ENCODE measurements around the gene CFAP54. TPM values are rescaled to one million over a fixed set of nuclear protein-coding genes. Genes with fewer than 3 reads are reported as not detected.

Gene CFAP54, protein sequence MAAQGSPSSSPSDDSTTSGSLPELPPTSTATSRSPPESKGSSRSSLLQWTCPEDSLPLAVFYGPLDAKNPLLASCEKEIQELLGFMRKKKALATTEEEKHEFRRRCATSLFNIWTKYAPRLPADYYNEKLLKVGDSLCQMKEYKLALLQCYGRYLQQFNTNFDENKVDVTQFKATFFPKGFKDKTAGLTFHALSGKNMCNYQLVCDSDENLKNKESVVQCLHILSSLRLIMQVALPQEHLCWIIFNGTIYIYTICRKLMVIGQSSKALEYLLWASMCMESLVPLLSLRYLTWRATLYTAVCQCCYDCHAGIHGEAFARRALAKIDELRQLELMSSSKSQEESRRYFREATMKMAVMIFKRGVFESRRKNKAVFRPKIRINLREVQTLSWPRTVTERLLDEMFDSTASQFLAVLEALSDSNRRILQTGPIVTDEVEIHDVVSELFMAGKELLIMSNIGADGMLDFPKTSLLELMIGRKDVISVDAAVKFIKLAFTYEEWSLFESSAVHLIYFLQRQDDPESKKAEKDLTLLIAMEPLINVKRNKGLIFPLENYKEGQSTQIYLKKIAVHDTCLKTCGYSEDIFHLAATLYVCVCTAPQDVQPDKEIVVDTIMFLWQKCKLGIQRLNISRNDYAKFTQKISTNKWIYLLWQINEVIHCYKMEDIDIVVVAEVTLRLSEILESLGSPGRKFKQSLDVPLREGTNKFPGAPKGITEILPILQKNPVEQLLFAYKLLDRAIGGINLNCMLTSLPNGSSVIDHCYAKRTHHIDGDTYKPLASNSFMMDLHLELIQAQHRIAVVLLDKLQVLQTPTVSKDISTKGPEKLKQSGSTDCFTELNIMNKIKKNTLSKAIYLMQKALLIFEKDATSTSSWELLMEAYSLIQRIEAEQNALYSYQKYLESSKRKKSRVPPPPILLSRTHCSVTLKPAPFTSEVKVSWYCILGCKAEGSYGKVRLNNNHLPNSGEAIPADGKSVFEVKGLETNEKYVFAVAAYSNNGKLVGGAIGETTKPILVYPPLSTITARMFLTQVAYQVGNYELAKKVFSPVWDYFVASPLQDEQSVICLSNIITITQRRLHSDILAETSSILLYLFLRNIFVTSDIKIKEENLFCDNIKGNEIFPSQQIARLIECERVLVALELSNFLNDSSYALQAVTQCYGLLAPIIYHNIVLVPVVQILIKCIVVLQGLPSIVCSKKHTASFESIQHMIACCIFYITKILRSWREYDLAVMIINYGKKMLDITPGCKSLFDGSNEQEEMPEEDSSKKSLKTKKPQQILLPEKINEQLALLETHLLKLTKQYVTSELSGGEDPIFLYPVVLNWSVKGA (N-terminal part only)
- total RNA-seq, result 0.17 and 0.34 TPM in 2 replicates

DNA sequence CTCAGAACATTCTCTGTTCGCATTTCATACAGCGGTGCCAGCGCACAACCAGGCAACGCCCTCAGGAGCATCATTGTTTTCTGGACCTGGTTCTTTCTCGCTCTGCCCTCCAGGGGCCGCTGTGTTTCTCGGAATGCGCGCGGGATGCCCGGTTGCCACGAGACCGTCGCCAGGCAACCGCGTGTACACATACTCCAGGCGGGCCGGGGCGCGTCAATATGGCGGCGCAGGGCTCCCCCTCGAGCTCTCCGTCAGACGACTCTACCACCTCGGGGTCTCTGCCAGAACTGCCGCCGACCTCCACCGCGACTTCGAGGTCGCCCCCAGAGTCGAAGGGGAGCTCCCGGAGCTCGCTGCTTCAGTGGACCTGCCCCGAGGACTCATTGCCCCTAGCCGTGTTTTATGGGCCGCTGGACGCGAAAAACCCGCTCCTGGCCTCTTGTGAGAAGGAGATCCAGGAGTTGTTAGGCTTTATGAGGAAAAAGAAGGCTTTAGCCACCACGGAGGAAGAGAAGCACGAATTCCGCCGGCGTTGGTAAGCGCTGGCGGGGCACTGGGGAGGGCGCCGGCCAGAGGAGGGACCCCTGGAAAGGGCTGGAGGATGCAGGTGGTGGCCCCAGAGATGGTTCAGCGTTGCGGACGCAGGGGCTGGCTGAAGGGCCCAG is at the start of gene CFAP54:
Gene CFAP54 (plus strand): TSS at position 186 of the 665 bp plus-strand sequence. CDS start 33 bp downstream, at position 219.
- no peaks in the 10 kb centered on the region for H3K9me3 Mint-ChIP-seq
- DNase-seq (ENCODE audit: low spot score), result peak; percentile 92
- intact Hi-C loops (cut with micrococcal nuclease), result loop anchor here (1.0 to 5.0 kb wide), 12 partner anchors 12 to 631 kb away; partner anchors contain the start of genes LTA4H, NEDD1 and SNRPF
- peak within 1 kb of the TSS; percentile 86 for H3K4me3 Mint-ChIP-seq
- H3K27me3 Mint-ChIP-seq (ENCODE audit: insufficient read depth), result peaks cover 25% of the 10 kb centered on the region
- peak within 1 kb of the TSS; percentile 85 for H3K27ac Mint-ChIP-seq
- H3K36me3 Mint-ChIP-seq (ENCODE audit: low read depth), result no peaks in the 10 kb centered on the region
- peaks cover 42% of the 10 kb centered on the region for H3K4me1 Mint-ChIP-seq (ENCODE audit: low read depth)

DNA sequence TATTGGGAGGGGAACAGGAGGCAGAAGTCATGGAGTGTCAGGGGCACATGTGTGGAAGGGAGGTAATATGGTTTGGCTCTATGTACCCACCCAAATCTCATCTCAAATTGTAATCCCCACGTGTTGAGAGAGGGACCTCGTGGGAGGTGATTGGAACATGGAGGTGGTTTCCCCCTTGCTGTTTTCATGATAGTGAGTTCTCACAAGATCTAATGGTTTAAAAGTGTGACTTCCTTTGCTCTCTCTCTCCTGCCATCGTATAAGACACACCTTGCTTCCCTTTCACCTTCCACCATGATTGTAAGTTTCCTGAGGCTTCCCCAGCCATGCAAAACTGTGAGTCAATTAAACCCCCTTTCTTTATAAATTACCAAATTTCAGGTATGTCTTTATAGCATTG is 47.6 kb upstream of the CFAP54 start:
- intact Hi-C loops (cut with micrococcal nuclease), result no loop called here
- peak overlapping the region; percentile 29 for H3K27ac Mint-ChIP-seq
- no peak overlapping the region for H3K4me3 Mint-ChIP-seq
- no peak for DNase-seq (ENCODE audit: low spot score)
- H3K27me3 Mint-ChIP-seq (ENCODE audit: insufficient read depth), result peaks cover 6% of the 10 kb centered on the region
- peaks cover 50% of the 10 kb centered on the region for H3K4me1 Mint-ChIP-seq (ENCODE audit: low read depth)
- peaks cover 3% of the 10 kb centered on the region for H3K36me3 Mint-ChIP-seq (ENCODE audit: low read depth)
- peaks cover 4% of the 10 kb centered on the region for H3K9me3 Mint-ChIP-seq

DNA sequence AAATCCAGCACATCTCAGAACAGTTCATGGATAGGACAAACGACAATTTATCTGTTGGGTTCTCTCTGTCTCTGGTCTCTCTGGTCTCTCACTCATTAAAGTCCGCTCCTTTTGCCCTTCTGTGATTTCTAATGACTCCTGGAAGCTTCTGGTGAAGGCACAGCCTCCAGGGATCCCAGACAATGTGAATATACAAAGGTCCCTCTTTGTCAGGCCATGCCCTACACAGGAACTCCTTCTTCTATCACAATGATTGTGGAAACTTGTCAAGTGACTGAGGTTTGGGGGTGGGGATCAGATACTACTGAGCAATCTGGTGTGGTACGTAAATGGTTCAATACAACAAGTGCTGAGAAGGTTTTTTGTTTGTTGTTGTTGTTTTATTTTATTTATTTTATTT is 46.5 kb upstream of the CFAP54 start:
- Mint-ChIP-seq H3K4me3 (no peak overlapping the region), H3K36me3 (ENCODE audit: low read depth) (peaks cover 3% of the 10 kb centered on the region), H3K4me1 (ENCODE audit: low read depth) (peaks cover 50% of the 10 kb centered on the region), H3K27ac (peak overlapping the region; percentile 0), H3K27me3 (ENCODE audit: insufficient read depth) (no peaks in the 10 kb centered on the region), H3K9me3 (peaks cover 4% of the 10 kb centered on the region)
- intact Hi-C loops (cut with micrococcal nuclease), result no loop called here
- no peak for DNase-seq (ENCODE audit: low spot score)

DNA sequence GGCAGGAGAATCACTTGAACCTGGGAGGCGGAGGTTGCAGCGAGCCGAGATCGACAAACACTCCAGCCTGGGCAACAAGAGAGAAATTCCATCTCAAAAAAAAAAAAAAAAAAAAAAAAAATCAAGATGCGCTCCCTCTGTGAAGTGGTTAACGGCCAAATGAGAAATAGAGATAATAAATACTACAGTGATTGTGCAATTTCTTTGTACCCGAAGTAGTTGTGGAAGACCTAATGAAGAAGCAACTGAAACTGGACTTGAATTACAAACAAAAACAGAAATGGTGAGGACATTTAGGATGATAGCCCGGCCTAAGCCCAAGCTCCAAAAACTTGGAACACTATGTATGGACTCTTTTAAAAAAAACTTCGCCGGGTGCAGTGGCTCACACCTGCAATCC is 45.0 kb upstream of the CFAP54 start:
- intact Hi-C loops (cut with micrococcal nuclease), result no loop called here
- H3K36me3 Mint-ChIP-seq (ENCODE audit: low read depth), result peaks cover 6% of the 10 kb centered on the region
- H3K4me3 Mint-ChIP-seq, result no peak overlapping the region
- no peak overlapping the region for H3K27ac Mint-ChIP-seq
- H3K4me1 Mint-ChIP-seq (ENCODE audit: low read depth), result peaks cover 42% of the 10 kb centered on the region
- no peak for DNase-seq (ENCODE audit: low spot score)
- peaks cover 4% of the 10 kb centered on the region for H3K9me3 Mint-ChIP-seq
- no peaks in the 10 kb centered on the region for H3K27me3 Mint-ChIP-seq (ENCODE audit: insufficient read depth)

DNA sequence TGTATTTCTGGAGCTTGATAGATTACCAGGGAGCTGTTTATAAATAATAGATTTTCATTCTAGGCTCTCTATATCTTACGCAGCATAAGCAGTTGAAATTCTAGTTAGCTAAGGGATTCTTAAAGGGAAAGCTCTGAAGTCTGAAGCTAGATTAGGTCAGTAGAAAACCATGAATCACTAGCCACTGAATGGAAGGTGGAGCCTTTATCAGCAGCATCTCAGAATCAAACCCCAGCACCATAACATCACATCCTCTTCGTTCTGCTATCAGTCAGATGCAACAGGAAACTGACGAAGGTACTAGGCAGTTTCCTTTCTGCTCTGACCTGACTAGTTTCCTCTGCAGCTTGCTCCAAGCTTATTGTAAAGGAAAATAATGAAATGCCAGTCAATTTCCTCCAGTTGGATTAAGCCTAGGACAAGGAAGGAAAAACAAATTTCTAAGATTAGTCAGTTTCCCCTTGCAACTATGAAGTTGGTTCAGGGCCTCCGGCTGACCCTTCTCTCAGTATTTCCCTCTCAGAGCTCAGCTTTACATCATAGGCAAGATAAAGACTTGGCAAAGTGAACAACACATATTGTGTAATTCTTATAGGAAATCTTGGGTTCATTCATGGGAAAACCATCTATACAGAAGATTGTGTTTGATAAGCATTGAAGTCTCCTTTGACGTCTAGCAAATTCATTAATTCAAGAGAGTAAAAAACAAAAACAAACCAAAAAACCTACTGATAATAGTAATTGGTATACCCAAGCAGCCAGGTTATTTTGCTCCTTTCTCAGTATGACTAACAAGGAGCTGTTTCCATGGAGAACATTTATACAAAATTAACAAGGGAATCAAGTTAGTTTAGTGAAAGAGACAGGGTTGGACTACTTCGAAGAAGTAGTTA is 43.4 kb upstream of the CFAP54 start:
- peaks cover 51% of the 10 kb centered on the region for H3K4me1 Mint-ChIP-seq (ENCODE audit: low read depth)
- intact Hi-C loops (cut with micrococcal nuclease), result loop anchor here (1.0 to 5.0 kb wide), 12 partner anchors 12 to 589 kb away; partner anchors contain the start of genes CFAP54 and SNRPF
- peak; percentile 70 for DNase-seq (ENCODE audit: low spot score)
- H3K27ac Mint-ChIP-seq, result peak overlapping the region; percentile 96
- H3K9me3 Mint-ChIP-seq, result no peaks in the 10 kb centered on the region
- no peaks in the 10 kb centered on the region for H3K27me3 Mint-ChIP-seq (ENCODE audit: insufficient read depth)
- peak overlapping the region; percentile 48 for H3K4me3 Mint-ChIP-seq
- H3K36me3 Mint-ChIP-seq (ENCODE audit: low read depth), result peaks cover 6% of the 10 kb centered on the region

DNA sequence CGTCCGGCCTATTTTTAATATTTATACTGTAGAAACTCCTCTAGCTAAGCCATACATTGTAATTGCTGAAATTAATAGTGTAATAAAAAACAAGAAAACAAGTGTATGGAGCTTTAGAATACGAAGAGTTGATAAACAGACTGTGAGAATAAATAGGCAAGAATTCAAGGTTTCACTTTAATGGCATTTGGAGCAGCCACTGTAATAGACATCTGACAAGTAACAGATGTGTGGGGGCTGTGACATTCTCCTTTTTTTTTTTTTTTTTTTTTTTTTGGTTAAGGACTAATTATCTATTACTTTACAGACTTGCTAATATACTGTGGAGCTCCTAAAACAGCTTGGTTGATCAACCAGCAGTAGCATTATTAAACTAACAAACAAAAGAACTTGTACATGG is 42.1 kb upstream of the CFAP54 start:
- Mint-ChIP-seq H3K27me3 (ENCODE audit: insufficient read depth) (no peaks in the 10 kb centered on the region), H3K4me3 (no peak overlapping the region), H3K36me3 (ENCODE audit: low read depth) (peaks cover 3% of the 10 kb centered on the region), H3K27ac (no peak overlapping the region), H3K9me3 (no peaks in the 10 kb centered on the region), H3K4me1 (ENCODE audit: low read depth) (peaks cover 45% of the 10 kb centered on the region)
- no peak for DNase-seq (ENCODE audit: low spot score)
- intact Hi-C loops (cut with micrococcal nuclease), result loop anchor here (5.0 kb wide), 4 partner anchors 105 to 590 kb away; partner anchors contain the start of gene SNRPF

DNA sequence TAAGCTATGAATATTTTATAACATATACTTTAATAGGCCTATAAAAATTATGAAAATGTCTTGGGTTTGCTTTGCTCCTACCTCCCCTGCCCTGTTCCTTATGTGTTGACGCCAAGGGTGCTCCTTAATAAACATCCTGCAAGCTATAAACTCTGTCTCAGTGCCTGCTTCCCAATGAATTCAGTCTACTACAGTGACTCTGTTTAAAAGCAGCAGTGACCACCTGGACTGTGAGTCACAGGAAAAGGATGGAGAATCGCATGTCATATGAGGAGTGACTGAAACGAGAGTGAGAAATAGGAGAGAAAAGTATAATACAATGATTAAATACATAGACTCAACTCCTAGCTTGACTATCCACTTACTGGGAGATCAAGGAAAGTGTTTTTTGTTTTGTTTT is 41.1 kb upstream of the CFAP54 start:
- Mint-ChIP-seq H3K9me3 (no peaks in the 10 kb centered on the region), H3K4me1 (ENCODE audit: low read depth) (peaks cover 40% of the 10 kb centered on the region), H3K27me3 (ENCODE audit: insufficient read depth) (no peaks in the 10 kb centered on the region), H3K4me3 (no peak overlapping the region), H3K27ac (no peak overlapping the region), H3K36me3 (ENCODE audit: low read depth) (peaks cover 3% of the 10 kb centered on the region)
- no peak for DNase-seq (ENCODE audit: low spot score)
- intact Hi-C loops (cut with micrococcal nuclease), result loop anchor here (5.0 kb wide), 4 partner anchors 106 to 591 kb away; partner anchors contain the start of gene SNRPF

DNA sequence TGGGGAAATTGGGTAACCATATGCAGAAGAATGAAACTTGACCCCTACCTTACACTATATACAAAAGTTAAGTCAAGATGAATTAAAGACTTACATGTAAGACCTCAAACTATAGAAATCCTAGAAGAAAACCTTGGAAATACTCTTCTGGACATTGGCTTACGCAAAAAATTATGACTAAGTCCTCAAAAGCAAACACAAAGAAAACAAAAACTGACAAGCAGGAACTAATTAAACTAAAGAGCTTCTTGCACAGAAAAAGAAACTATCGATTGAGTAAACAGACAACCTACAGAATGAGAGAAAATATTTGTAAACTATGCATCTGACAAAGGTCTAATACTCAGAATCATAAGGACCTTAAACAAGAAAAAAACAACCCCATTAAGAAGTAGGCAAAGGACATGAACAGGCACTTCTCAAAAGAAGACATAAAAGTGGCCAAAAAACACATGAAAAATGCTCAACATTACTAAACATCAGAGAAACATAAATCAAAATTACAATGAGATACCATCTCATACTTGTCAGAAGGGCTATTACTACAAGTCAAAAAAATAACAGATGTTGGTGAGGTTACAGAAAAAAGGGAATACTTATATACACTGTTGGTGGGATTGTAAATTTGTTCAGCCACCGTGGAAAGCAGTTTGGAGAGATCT is 37.0 kb upstream of the CFAP54 start:
- peaks cover 14% of the 10 kb centered on the region for H3K4me1 Mint-ChIP-seq (ENCODE audit: low read depth)
- H3K4me3 Mint-ChIP-seq, result no peak overlapping the region
- H3K27ac Mint-ChIP-seq, result no peak overlapping the region
- intact Hi-C loops (cut with micrococcal nuclease), result no loop called here
- no peak for DNase-seq (ENCODE audit: low spot score)
- H3K27me3 Mint-ChIP-seq (ENCODE audit: insufficient read depth), result peaks cover 1% of the 10 kb centered on the region
- no peaks in the 10 kb centered on the region for H3K9me3 Mint-ChIP-seq
- H3K36me3 Mint-ChIP-seq (ENCODE audit: low read depth), result peaks cover 7% of the 10 kb centered on the region

DNA sequence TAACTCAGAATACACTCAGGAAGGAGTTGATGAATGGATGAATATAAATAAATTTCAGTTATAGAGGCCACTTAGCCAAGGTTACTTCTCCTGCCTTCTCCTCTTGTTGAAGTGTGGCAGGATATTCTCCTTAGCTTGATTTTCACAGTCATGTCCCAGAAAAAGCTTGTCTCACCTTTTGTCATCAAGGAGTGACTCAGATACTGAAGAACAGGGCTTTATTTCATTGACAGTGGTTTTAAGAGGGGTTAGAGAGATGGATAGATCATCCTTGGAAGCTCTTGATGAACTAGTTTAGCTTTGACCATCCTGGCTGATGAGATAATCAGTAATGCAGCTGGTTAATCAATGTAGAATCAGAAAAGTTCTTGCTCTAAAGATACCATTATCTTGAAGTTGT is 35.0 kb upstream of the CFAP54 start:
- intact Hi-C loops (cut with micrococcal nuclease), result no loop called here
- H3K4me1 Mint-ChIP-seq (ENCODE audit: low read depth), result peaks cover 14% of the 10 kb centered on the region
- no peak overlapping the region for H3K27ac Mint-ChIP-seq
- H3K4me3 Mint-ChIP-seq, result no peak overlapping the region
- H3K9me3 Mint-ChIP-seq, result no peaks in the 10 kb centered on the region
- H3K27me3 Mint-ChIP-seq (ENCODE audit: insufficient read depth), result peaks cover 1% of the 10 kb centered on the region
- no peak for DNase-seq (ENCODE audit: low spot score)
- peaks cover 4% of the 10 kb centered on the region for H3K36me3 Mint-ChIP-seq (ENCODE audit: low read depth)

DNA sequence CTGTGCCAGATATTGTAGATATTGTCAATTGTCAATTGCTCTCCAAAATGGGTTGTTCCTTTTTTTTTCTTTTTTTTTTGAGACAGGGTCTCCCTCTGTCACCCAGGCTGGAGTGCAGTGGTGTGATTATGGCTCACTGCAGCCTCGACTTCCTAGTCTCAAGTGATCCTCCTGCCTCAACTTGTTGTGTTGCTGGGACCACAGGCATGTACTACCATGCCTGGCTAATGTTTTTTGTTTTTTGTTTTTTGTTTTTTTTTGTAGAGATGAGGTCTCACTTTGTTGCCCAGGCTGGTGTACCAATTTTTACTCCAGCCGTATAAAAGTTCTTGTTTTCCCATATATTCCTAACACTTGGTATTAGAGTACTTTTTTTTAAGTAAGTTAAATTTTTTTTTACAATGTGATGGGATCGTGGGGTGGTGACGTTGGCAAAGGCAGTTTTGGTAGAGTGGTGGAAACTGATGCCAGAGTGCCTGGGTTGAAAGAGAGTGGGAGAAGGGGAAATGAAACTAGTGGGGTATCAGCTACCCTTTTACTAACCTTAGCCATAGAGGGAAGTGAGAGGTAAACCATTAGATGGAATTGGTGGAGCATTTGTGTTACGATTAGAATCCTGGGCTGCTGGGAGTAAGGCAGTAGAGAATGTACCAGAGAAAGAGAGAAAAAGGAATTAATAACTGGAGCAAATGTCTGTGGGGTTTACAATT is 33.0 kb upstream of the CFAP54 start:
- no peak for DNase-seq (ENCODE audit: low spot score)
- Mint-ChIP-seq H3K27me3 (ENCODE audit: insufficient read depth) (peaks cover 1% of the 10 kb centered on the region), H3K4me3 (no peak overlapping the region), H3K27ac (no peak overlapping the region), H3K9me3 (no peaks in the 10 kb centered on the region), H3K4me1 (ENCODE audit: low read depth) (peaks cover 5% of the 10 kb centered on the region), H3K36me3 (ENCODE audit: low read depth) (peaks cover 4% of the 10 kb centered on the region)
- intact Hi-C loops (cut with micrococcal nuclease), result no loop called here

All from activated T-helper 1 cell treated with anti-CD3 and anti-CD28 coated beads, Interleukin-12 subunit alpha, Interleukin-12 subunit beta, Interleukin-2, Interleukin-4 antibody, amounts not matched to agents 30 ng/mL and 10 ng/mL and 1 ng/mL, durations not matched to agents 14 hours and 24 hours and 36 hours (primary cell).